DND-41 (cell line): ENCODE measurements around the gene RGS13.

Source experiments
- CTCF ChIP-seq: IDR thresholded peaks from 2 replicates; pipeline ENCODE4 v1.5.1; 2012; ENCODE audit warnings: borderline replicate concordance, low read length, moderate library complexity, mild to moderate bottlenecking; ENCODE audit not compliant: poor library complexity, severe bottlenecking; ENCODE audit errors: extremely low read depth
- EZH2 ChIP-seq: IDR thresholded peaks from 3 replicates; pipeline ENCODE4 v1.6.1; 2012; ENCODE audit warnings: borderline replicate concordance, low read depth, mild to moderate bottlenecking, moderate library complexity, low read length, inconsistent platforms; ENCODE audit not compliant: severe bottlenecking

- TF ChIP-seq CTCF (no peak), EZH2 (no peak)
Observed at GRCh38 chr1:192635939-192636338, at the start of gene RGS13.
